Motor neuron (in vitro differentiated cells): ENCODE results near the gene TCAF2. TPM values are rescaled to one million over a fixed set of nuclear protein-coding genes. Genes with fewer than 3 reads are reported as not detected.
"Not testable (repeated sequence)": the region's sequence is repeated elsewhere in the genome, so short reads cannot be mapped to it uniquely, and the experiment has no call there.

Source experiments
- ATAC-seq, 8 experiments: fragments of 200-7000 bp; cut with Tn5 transposase; replicated peaks in 6 of 8; 2 replicates each; pipeline ENCODE4 v1.8.0; 2021; ENCODE audit warnings: mild to moderate bottlenecking in 8 of 8, moderate library complexity in 8 of 8
- H3K27ac ChIP-seq, 2 donors: fragments of 250-450 bp; sonication (Bioruptor Pico); 2 replicates each; pipeline ENCODE4 v1.9.0; 2021; ENCODE audit warnings: antibody characterized with exemption in 2 of 2, mild to moderate bottlenecking in 2 of 2, moderate library complexity in 1 of 2
- H3K4me1 ChIP-seq, 2 donors: fragments of 250-450 bp; sonication (Bioruptor Pico); replicated peaks in 1 of 2; 2 replicates each; pipeline ENCODE4 v1.6.1; 2021; ENCODE audit warnings: antibody characterized with exemption in 2 of 2, mild to moderate bottlenecking in 2 of 2, moderate library complexity in 1 of 2
- H3K4me3 ChIP-seq, 5 donors: fragments of 250-450 bp; sonication (Bioruptor Pico); 2 replicates each; pipeline ENCODE4 v1.9.0; 2021; ENCODE audit warnings: antibody characterized with exemption in 5 of 5, mild to moderate bottlenecking in 5 of 5, moderate library complexity in 4 of 5
- WGBS, 10 experiments: fragments of 450-650 bp; shearing (Covaris generic); methylation state at CpG; one replicate each; pipeline ENCODE4 v1.0.0; 2022; 5-methylcytosine and 5-hydroxymethylcytosine counted together
- in situ Hi-C, 9 experiments: fragments of 400-800 bp; cut with MboI; loops; one replicate each; pipeline ENCODE4 v1.15.0; 2021; ENCODE audit warnings: low sequenced_read_pairs in 9 of 9, low pct_unique_long_range_greater_than_20kb in 2 of 9; ENCODE audit not compliant: unreplicated experiment in 9 of 9
- total RNA-seq, 8 experiments: library from RNA; unstranded; fragments of 300-600 nt; gene quantifications; 2 replicates each; pipeline versions ENCODE4 v1.2.3 to v1.2.4, GENCODE V29; 2022

TCAF2 gene
- total RNA-seq, result 1 to 10 TPM in 4 of 8 experiments, under 1 TPM in 4; 0.18 to 2.6 (median 0.88) TPM

GRCh38 chr7:143620646-143621045 lies at the start of gene TCAF2:
Gene TCAF2, plus strand, starts transcription at chr7:143620974.
- in situ Hi-C loops, result not testable (repeated sequence)

GRCh38 chr7:143571501-143571900 lies 49.3 kb upstream of the TCAF2 start, which contains the start of gene CTAGE15:
Gene CTAGE15, plus strand, starts transcription at chr7:143571801. Its CDS starts 17 bp downstream, at chr7:143571818.
- in situ Hi-C loops, ATAC-seq, H3K27ac ChIP-seq, H3K4me1 ChIP-seq, H3K4me3 ChIP-seq: not testable (repeated sequence)
- WGBS, 10 experiments, result no CpG with 5 or more reads among the region's 20 CpGs

More at GRCh38 chr7:143620646-143621045, at the start of gene TCAF2:
- not testable (repeated sequence) for H3K27ac ChIP-seq, H3K4me1 ChIP-seq, H3K4me3 ChIP-seq
- peak; percentile 94 to 99 (median 98) for ATAC-seq
- no CpG with 5 or more reads among the region's 38 CpGs for whole genome bisulfite sequencing, 10 experiments

- H3K4me3 ChIP-seq, H3K4me1 ChIP-seq, ATAC-seq, H3K27ac ChIP-seq, in situ Hi-C loops: not testable (repeated sequence)
- WGBS, 10 experiments, result no CpG with 5 or more reads among the region's 3 CpGs
These were observed 32.6 kb upstream of the TCAF2 start for GRCh38 chr7:143588183-143588582.

- H3K4me3 ChIP-seq, H3K4me1 ChIP-seq, H3K27ac ChIP-seq, ATAC-seq, in situ Hi-C loops: not testable (repeated sequence)
These were observed 30.9 kb upstream of the TCAF2 start for GRCh38 chr7:143589897-143590296.

- in situ Hi-C loops, H3K4me1 ChIP-seq, H3K27ac ChIP-seq, ATAC-seq, H3K4me3 ChIP-seq: not testable (repeated sequence)
- no CpG with 5 or more reads among the region's 11 CpGs for WGBS, 10 experiments
These were observed 22.7 kb upstream of the TCAF2 start for GRCh38 chr7:143598086-143598485.

GRCh38 chr7:143603549-143603948 lies 17.2 kb upstream of the TCAF2 start:
- H3K27ac ChIP-seq, H3K4me3 ChIP-seq, ATAC-seq, H3K4me1 ChIP-seq, in situ Hi-C loops: not testable (repeated sequence)
- WGBS, 10 experiments, result no CpG with 5 or more reads among the region's 2 CpGs

GRCh38 chr7:143606088-143606487 lies 14.7 kb upstream of the TCAF2 start:
- in situ Hi-C loops, result not testable (repeated sequence)

GRCh38 chr7:143615545-143615944 lies 5.2 kb upstream of the TCAF2 start:
- H3K27ac ChIP-seq, ATAC-seq, H3K4me1 ChIP-seq, in situ Hi-C loops, H3K4me3 ChIP-seq: not testable (repeated sequence)
- WGBS, 10 experiments, result no CpG with 5 or more reads among the region's 6 CpGs

More at GRCh38 chr7:143606088-143606487, 14.7 kb upstream of the TCAF2 start:
- H3K4me1 ChIP-seq, H3K4me3 ChIP-seq, ATAC-seq, H3K27ac ChIP-seq: not testable (repeated sequence)
- no CpG with 5 or more reads among the region's 1 CpG for WGBS, 10 experiments

GRCh38 chr7:143617204-143617603 lies 3.6 kb upstream of the TCAF2 start:
- H3K4me3 ChIP-seq, in situ Hi-C loops, ATAC-seq, H3K4me1 ChIP-seq, H3K27ac ChIP-seq: not testable (repeated sequence)
- no CpG with 5 or more reads among the region's 1 CpG for WGBS, 10 experiments

GRCh38 chr7:143620058-143620457 lies 716 bp upstream of the TCAF2 start:
- peak; percentile 27 to 58 (median 54) for ATAC-seq
- H3K27ac ChIP-seq, in situ Hi-C loops, H3K4me3 ChIP-seq, H3K4me1 ChIP-seq: not testable (repeated sequence)
- WGBS, 10 experiments, result no CpG with 5 or more reads among the region's 23 CpGs

GRCh38 chr7:143621175-143621574 lies 401 bp downstream of the TCAF2 start:
- in situ Hi-C loops, H3K4me1 ChIP-seq, H3K27ac ChIP-seq, H3K4me3 ChIP-seq: not testable (repeated sequence)
- peak in 5 of 8 experiments; percentile 0 to 30 (median 9) for ATAC-seq
- WGBS, 10 experiments, result no CpG with 5 or more reads among the region's 16 CpGs

- ATAC-seq, in situ Hi-C loops, H3K4me3 ChIP-seq, H3K27ac ChIP-seq, H3K4me1 ChIP-seq: not testable (repeated sequence)
- WGBS, 10 experiments, result no CpG with 5 or more reads among the region's 17 CpGs
These were observed 1.4 kb downstream of the TCAF2 start for GRCh38 chr7:143622130-143622529.

GRCh38 chr7:143630653-143631052 lies 9.9 kb downstream of the TCAF2 start:
- H3K4me3 ChIP-seq, ATAC-seq, in situ Hi-C loops, H3K27ac ChIP-seq, H3K4me1 ChIP-seq: not testable (repeated sequence)
- WGBS, 10 experiments, result no CpG with 5 or more reads among the region's 5 CpGs

GRCh38 chr7:143632506-143632905 lies 11.7 kb downstream of the TCAF2 start:
- ATAC-seq, H3K4me1 ChIP-seq, H3K27ac ChIP-seq, H3K4me3 ChIP-seq, in situ Hi-C loops: not testable (repeated sequence)
- WGBS, 10 experiments, result no CpG with 5 or more reads among the region's 4 CpGs
